Kasumi-1 (cell line): Measurements from ENCODE around the gene PRKACG.
"Not testable (repeated sequence)": the region's sequence is repeated elsewhere in the genome, so short reads cannot be mapped to it uniquely, and the experiment has no call there.

Experiments used
- DNase-seq, 2 experiments: peaks; one replicate each; lab custom pipeline; 2025; lab: John Stamatoyannopoulos, UW

The PRKACG gene

GRCh38 chr9:69023650-69024049 lies 9.7 kb upstream of the PRKACG start:
- DNase-seq: no peak

- no peak for DNase-seq
Observed at GRCh38 chr9:69020301-69021145, 6.6 kb upstream of the PRKACG start.

- no peak for DNase-seq
Observed at GRCh38 chr9:69019808-69020207, 5.9 kb upstream of the PRKACG start.

- no peak for DNase-seq
Observed at GRCh38 chr9:69018737-69019136, 4.8 kb upstream of the PRKACG start.

GRCh38 chr9:69016191-69017096 lies 2.5 kb upstream of the PRKACG start:
- no peak for DNase-seq

- no peak for DNase-seq
Observed at GRCh38 chr9:69013382-69013727, 558 bp downstream of the PRKACG start.

- DNase-seq: no peak
Observed at GRCh38 chr9:69012696-69013381, 1.1 kb downstream of the PRKACG start.

GRCh38 chr9:69009708-69010107 lies 4.2 kb downstream of the PRKACG start:
- no peak for DNase-seq

- DNase-seq: no peak
Observed at GRCh38 chr9:69004836-69005235, 9.1 kb downstream of the PRKACG start.

GRCh38 chr9:69003051-69003450 lies 10.9 kb downstream of the PRKACG start:
- no peak for DNase-seq

- DNase-seq: no peak
Observed at GRCh38 chr9:69001921-69002320, 12.0 kb downstream of the PRKACG start.

GRCh38 chr9:68999393-69000105 lies 14.4 kb downstream of the PRKACG start:
- DNase-seq: peak; percentile 94 to 95

- peak; percentile 9 to 30 for DNase-seq
Observed at GRCh38 chr9:68998812-68999211, 15.1 kb downstream of the PRKACG start.

- no peak for DNase-seq
Observed at GRCh38 chr9:68998385-68998784, 15.5 kb downstream of the PRKACG start.

- no peak for DNase-seq
Observed at GRCh38 chr9:68997666-68998065, 16.2 kb downstream of the PRKACG start.

GRCh38 chr9:68996462-68996861 lies 17.5 kb downstream of the PRKACG start:
- DNase-seq: peak; percentile 70 to 71

- DNase-seq: no peak
Observed at GRCh38 chr9:68995776-68996175, 18.1 kb downstream of the PRKACG start.

- no peak for DNase-seq
Observed at GRCh38 chr9:68991457-68991856, 22.5 kb downstream of the PRKACG start.

- not testable (repeated sequence) for DNase-seq
Observed at GRCh38 chr9:68986949-68987348, 27.0 kb downstream of the PRKACG start.

GRCh38 chr9:68983522-68984424 lies 30.1 kb downstream of the PRKACG start:
- no peak for DNase-seq

GRCh38 chr9:68983008-68983411 lies 30.9 kb downstream of the PRKACG start:
- DNase-seq: no peak
